LNCaP clone FGC (cell line): ENCODE measurements around the gene CXCL3.

ENCODE experiments used
- DNase-seq: peaks from one replicate; pipeline ENCODE4 v3.0.0-alpha.2; 2011; ENCODE audit warnings: low read depth
- H3K4me3 ChIP-seq: 2 replicates; pipeline ENCODE4 v1.5.1; 2011; ENCODE audit warnings: mild to moderate bottlenecking, low read depth, low read length, control low read depth
- TF ChIP-seq, protein P1 (sequence below): IDR thresholded peaks from 2 replicates; pipeline ENCODE4 v1.5.1; 2012; ENCODE audit warnings: mild to moderate bottlenecking; ENCODE audit not compliant: control insufficient read depth, insufficient read depth; ENCODE audit errors: extremely low read depth

The CXCL3 gene

DNA sequence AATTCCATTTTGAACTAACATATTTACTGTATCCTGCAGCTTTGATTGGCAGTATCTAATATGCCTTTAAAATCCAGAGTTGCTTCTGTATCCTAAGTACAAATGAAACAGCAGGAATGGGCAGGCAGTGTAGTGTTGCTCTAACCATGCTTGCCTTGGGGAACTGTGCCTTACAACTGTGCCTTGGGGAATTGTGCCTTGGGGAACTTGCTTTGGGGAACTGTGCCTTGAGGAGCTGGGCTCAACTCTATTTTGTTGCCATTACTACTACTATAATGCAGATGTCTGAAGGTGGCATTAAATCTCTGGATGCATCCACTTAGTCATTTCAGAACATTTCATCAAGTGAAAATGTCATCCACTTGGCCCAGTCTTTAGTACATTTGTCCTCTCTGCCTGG, 6.9 kb downstream of the CXCL3 start:
- TF ChIP-seq, protein P1, sequence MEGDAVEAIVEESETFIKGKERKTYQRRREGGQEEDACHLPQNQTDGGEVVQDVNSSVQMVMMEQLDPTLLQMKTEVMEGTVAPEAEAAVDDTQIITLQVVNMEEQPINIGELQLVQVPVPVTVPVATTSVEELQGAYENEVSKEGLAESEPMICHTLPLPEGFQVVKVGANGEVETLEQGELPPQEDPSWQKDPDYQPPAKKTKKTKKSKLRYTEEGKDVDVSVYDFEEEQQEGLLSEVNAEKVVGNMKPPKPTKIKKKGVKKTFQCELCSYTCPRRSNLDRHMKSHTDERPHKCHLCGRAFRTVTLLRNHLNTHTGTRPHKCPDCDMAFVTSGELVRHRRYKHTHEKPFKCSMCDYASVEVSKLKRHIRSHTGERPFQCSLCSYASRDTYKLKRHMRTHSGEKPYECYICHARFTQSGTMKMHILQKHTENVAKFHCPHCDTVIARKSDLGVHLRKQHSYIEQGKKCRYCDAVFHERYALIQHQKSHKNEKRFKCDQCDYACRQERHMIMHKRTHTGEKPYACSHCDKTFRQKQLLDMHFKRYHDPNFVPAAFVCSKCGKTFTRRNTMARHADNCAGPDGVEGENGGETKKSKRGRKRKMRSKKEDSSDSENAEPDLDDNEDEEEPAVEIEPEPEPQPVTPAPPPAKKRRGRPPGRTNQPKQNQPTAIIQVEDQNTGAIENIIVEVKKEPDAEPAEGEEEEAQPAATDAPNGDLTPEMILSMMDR = no peak
- no peak overlapping the region for H3K4me3 ChIP-seq
- DNase-seq = no peak

DNA sequence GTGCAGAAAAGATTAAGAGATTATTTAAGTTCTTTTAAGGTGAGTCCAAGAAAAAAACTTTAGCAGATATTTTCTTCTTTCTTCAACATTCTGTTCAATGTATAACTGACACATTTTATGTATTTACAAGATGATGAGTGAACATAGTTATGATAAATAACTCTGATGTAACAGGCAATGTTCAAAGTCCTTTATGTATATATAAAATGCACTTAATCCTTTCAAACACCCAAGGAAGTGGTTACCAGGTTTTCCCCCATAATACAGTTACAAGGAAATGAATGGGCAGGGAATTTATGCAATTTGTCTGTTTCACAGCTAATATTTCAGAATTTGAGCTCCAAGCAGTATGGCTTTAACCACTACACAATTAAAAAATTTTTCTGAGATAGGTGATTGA, 8.2 kb downstream of the CXCL3 start:
- no peak for DNase-seq
- no peak overlapping the region for H3K4me3 ChIP-seq
- TF ChIP-seq, protein P1 = no peak

DNA sequence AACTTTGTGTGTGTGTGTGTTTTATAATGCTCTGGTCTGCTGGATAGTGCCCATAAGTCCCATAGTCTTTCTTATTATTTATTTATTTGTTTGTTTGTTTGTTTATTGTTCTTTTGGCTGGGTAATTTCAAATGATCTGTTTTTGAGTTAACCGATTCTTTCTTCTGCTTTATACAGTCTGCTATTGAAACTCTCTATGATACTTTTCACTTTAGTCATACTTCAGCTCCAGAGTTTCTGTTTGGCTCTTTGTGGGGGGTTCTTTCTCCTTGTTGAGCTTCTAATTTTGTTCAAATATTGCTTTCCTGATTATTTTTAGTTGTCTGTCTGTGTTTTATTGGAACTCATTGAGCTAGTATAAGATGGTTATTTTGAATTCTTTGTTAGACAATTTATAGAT, 10.0 kb downstream of the CXCL3 start:
- H3K4me3 ChIP-seq = no peak overlapping the region
- TF ChIP-seq, protein P1 = no peak
- no peak for DNase-seq

DNA sequence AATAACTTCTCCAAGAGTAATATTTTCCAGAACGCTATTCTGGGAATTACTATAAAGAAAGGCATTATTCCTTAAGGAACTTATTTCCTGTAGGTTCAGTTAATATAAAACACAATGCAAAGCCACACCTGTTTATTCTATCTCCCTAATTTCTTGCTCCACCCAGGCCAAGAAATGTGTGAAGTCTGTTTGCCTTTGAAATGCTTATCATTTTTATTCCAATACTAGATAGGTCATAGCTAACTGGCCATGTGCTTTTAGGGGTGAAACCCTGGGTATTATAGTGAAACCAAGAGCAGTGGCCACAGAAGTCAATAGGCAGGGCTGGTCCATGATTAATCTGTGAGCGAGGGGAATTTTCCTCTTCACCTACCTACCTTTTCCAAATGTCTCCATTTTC, 14.8 kb downstream of the CXCL3 start:
- DNase-seq = no peak
- no peak overlapping the region for H3K4me3 ChIP-seq
- TF ChIP-seq, protein P1 = no peak

DNA sequence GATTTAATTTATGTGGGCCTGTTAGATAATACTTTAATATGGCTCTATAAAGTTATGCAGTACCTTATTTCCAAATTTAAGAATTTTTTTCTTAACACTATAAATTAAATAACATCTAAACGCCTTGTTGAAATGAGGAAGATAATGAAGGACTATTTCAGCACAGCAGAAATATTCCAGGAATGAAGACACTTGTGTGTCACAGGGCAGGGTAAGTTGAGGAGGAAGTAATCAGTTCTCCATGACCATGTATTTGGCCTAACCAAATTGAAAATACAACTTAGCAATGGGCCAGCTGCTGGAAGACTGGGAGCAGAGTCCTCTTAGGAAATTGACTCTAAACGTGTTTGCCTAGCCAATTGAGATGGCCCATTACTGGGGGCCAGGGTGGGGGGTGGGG, 16.9 kb downstream of the CXCL3 start:
- H3K4me3 ChIP-seq = no peak overlapping the region
- DNase-seq = no peak
- TF ChIP-seq, protein P1 = no peak

DNA sequence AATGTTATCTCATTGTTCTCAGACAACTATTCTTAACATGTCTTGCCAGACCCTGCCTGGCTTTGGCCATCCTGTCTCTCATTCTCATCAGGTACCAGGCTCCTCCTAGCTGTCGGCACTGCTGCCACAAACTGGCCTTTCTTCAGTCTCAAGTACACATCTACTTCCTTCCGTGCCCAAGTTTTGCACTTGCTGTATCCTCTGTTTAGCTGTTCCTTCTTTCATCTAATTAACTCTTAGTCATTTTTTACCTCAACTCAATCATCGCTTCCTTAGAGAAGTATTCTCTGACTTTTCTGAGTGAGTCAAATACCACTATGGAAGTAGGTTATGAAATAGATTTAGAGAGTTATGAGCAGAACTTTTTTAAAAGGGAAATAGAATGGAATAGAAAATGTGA, 19.7 kb downstream of the CXCL3 start:
- no peak overlapping the region for H3K4me3 ChIP-seq
- TF ChIP-seq, protein P1 = no peak
- no peak for DNase-seq

DNA sequence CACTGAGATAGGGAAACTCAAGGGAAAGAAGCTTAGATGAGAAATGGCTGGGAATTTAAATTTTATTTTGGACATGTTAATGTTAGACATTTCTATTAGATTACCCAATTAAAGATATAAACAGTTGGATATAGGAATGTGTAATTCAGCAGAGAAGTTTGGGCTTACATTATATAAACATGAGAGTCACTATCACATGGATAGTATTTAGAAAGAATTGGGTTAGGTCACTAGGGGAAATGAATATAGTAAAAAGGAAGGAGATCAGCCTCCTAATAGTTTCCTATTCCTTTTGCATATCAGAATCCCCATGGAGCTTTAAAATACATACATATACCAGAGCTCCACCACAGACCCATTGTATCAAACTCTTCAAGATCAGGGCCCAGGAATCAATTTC, 20.4 kb downstream of the CXCL3 start:
- TF ChIP-seq, protein P1 = no peak
- no peak for DNase-seq
- H3K4me3 ChIP-seq = no peak overlapping the region
